ENCODE measurements around the gene RBMS1. TPM values are rescaled to one million over a fixed set of nuclear protein-coding genes. Genes with fewer than 3 reads are reported as not detected.
A peak's percentile ranks its signal among the peaks of the same experiment; 100 is the strongest.

RBMS1 gene
- 31.1 TPM for polyA plus RNA-seq (2013, experiment 1 of 2; ENCODE audit: insufficient read length)
- polyA plus RNA-seq (2013, experiment 2 of 2; ENCODE audit: insufficient read length) = 45.0 TPM

DNA sequence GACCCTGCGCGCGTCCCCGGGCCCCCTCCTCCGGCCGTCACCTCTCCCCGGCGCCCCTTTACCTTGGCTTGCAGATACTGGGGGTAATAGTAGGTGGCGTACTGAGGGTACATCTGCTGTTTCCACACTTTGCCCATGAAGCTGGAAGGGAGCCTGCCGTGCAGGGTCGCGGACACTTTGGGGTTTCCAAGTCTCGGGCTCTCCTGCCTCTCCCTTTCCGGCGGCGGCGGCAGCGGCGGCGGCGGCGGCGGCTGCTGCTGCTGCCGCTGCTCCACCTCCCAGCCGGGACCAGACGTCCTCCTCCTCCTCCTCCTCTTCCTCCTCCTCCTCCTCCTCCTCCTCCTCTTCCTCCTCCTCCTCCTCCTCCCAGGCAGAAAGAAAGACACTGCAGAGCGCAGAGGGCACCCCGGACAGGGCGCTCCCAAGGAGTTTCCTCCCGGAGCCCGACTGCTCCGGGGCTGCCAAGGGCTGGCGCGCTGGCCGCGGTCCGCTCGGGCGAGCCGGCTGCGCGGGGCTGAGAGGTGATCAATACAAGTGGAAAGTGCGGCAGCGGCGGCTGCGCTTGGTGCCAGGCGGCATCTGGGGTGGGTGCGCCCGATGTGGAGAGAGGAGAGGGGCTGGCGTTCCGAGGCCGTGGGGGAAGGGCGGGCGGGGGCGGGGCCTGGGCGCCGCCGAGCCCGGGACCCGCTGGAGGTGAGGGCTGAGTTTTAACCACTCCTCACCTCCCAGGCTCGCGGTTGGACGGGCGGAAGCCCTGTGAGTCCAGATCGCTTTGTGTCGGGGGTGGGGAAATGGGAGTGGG, at the start of gene RBMS1:
TSS of gene RBMS1 (minus strand) at position 581 of the 802 bp plus-strand sequence. CDS start at position 137, 444 bp downstream.
- DNase-seq = peak; percentile 53

DNA sequence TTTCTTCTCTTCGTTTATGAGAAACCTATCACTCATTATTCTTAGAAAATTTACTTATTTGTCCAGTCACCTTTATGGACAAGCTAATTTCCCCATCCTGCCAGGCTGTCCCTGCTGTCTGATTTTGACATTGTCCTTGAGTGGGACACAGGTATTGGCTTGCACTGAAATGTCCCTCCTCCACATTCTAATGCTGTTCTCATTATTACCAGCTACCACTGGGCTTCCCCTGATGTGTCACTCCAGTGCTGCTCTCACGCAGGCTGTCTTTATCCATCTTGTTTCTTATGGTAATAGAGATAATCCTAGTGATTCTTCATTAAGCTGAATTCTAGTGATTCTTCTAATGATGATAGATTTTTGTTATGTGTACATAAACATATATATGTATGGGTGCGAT, 48.1 kb upstream of the RBMS1 start:
- no peak for DNase-seq

- no peak for DNase-seq
Observed at GRCh38 chr2:160538559-160539355, 45.1 kb upstream of the RBMS1 start.

- no peak for DNase-seq
Observed at GRCh38 chr2:160538115-160538514, 44.5 kb upstream of the RBMS1 start.

- DNase-seq = no peak
Observed at GRCh38 chr2:160534996-160535395, 41.4 kb upstream of the RBMS1 start.

DNA sequence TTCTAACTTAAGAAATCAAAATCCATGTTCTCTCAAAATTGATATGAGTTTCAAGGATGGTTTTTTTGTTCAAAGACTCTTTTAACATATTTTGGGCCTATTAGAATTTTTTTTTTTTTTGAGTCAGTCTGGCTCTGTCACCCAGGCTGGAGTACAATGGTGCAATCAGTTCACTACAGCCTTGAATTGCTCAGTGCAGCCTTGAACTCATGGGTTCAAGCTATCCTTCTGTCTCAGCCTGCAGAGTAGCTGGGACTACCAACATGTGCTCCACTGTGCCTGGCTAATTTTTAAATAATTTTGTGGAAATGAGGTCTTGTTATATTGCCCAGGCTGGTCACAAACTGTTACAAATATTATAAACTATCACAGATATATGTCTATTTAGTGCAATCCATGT, 40.6 kb upstream of the RBMS1 start:
- DNase-seq = no peak

DNA sequence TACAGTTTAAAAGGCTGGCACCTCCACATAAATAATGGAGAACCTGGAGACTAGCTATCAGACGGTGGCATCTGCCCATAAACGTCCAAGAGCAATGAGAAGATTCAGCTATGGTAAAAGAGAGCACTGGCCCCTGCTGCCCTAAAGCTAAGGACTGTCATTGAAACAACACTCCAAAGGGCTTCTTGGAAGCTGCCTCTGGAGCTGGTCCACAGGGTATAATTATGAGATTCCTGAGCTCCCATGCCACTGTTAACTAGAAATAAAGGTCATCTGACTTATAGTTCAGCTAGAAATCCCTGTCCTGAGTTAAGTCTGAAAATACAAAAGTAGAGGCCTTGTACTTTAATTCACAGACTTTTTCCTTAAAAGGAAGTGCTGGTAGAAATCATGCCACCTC, 39.9 kb upstream of the RBMS1 start:
- DNase-seq = peak; percentile 26

GRCh38 chr2:160532388-160532787, 38.8 kb upstream of the RBMS1 start:
- DNase-seq = no peak

GRCh38 chr2:160522951-160523710, 29.5 kb upstream of the RBMS1 start:
- DNase-seq = peak; percentile 69

DNA sequence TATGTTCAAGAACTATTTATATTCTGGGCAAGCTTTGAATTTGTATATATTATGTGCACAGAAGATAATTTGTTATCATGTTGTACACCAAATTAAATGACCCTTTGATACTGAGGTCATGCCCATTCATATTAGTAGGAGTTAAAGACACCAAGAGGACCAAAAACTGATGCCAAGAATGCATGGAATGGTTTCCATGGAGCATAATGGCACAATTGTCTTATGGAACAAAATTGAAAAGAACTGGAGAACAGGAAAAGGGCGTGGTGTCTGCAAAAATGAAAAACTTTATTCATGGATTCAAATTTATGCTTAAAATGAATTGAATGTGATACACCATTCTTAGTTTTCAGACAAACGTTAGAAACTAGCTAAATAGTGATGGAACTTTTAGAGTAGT, 24.1 kb upstream of the RBMS1 start:
- DNase-seq = no peak

DNA sequence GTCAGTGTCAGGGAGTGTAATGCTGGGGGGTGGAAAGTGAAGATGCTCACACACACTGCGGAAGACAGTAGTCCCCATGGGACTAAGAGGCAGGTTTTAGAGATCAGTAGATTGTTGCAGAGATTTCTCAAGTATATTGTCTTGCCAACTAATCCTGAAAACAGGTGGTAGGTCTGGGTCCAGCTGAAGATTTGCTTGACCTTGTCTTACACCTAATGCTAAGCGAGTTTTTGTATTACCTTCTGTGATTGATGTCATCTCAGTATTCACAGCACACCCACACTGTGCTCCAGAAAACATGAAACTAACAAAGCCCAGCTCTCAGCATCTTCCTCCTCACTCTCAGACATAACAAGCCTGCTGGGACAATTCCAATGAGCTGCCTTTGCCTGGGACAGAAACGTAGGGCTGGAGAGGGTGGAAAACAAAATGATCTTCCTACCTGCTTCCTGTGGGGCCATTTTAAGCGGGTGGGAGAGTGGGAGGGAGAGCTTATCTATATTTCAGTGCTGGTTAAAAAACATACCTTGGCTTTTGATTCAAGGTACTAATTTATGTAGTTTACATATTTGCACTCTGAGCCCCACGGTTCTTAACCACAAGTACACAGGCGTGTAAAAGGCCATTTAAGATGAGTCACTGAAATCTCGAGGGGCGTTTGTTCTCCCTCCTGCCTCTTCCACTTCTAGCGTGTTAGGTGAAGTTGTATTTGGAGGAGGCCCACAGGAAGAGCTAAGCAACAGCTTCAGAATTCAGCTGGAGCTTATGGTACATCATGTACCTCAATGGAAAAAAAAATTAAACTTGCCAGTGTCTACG, 23.1 kb upstream of the RBMS1 start:
- DNase-seq = peak; percentile 26

DNA sequence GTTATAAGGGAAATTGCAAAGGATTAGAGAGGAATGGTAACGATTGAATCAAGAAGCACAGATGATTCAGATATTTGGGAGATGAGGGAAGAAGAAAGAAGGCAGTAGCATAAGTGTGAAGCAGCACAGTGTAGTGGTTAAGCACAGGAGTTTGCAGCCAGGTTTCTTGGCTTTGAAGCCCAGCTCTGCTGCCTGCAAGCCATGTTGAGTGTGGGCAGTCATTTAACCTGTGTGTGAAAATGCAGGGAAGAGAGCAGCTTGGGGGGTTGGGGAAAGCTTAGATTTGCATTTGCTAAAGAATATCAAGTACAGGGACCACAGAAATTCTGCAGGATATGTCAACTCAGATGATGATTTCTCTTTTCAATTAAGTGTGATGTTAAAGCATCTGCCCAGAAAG, 21.5 kb upstream of the RBMS1 start:
- DNase-seq = no peak

- no peak for DNase-seq
Observed at GRCh38 chr2:160513120-160513519, 19.5 kb upstream of the RBMS1 start.

- DNase-seq = no peak
Observed at GRCh38 chr2:160512491-160512890, 18.9 kb upstream of the RBMS1 start.

DNA sequence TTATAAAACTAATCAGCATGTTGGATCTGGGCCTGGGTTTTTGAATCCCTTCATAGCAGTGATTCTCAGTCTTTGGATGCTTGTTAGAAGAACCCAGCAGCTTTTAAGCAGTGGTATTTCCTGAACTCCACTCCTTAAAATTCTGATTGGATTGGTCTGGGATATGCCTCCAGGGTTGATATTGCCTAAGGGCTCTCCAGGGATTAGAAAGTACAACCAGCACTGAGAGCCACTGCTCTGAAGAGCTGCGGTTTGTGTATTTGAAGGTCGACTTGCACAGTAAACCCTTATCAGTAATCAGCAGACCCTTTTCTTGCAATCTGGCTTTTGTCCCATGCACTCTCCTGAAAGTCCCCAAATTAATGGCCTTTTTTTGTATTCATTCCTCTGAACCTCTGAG, 17.0 kb upstream of the RBMS1 start:
- DNase-seq = peak; percentile 27

GRCh38 chr2:160509016-160509415, 15.4 kb upstream of the RBMS1 start:
- DNase-seq = no peak

- DNase-seq = no peak
Observed at GRCh38 chr2:160507464-160507863, 13.9 kb upstream of the RBMS1 start.

DNA sequence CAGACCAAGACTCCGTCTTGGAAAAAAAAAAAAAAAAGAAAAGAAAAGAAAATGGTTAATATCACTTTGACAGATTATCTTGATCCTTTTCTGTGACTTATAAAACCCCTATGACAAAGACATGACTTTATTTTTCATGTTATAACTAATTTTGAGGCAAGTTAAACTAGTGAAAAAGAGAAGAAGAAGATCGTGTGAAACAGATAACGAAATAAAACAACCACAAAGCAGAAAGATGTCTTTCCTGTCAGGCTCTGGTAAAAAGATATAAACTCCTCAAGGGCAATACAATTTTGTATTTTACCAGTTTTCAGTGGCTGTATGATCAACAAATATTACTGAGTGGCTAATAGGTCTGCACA, 13.4 kb upstream of the RBMS1 start:
- DNase-seq = no peak

DNA sequence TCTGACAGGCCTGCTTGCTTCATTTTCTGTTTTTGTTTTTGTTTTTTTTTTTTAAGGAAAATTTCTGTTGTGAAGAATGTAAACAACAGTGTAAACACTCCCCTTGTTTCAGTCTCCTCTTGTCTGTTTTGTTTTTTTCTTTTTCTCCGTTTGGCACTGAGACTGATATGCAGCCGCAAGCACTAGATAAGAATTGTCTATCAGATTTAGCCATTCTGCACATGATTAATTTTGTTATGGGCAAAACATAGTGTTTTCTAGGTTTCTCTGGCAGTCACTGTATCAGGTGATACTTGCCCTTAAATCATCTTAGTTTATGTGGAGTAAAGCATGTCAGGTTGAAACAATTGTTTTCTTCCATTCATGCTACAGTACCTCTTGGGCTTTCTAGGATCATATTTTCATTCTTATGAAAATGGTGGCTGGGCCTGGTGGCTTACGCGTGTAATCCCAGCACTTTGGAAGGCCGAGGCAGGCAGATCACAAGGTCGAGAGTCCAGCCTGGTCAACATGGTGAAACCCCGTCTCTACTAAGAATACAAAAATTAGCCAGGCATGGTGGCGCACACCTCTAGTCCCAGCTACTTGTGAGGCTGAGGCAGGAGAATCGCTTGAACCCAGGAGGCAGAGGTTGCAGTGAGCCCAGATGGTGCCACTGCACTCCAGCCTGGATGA, 12.9 kb upstream of the RBMS1 start:
- no peak for DNase-seq

- peak; percentile 44 for DNase-seq
Observed at GRCh38 chr2:160505256-160505655, 11.6 kb upstream of the RBMS1 start.

- no peak for DNase-seq
Observed at GRCh38 chr2:160502478-160502877, 8.9 kb upstream of the RBMS1 start.

DNA sequence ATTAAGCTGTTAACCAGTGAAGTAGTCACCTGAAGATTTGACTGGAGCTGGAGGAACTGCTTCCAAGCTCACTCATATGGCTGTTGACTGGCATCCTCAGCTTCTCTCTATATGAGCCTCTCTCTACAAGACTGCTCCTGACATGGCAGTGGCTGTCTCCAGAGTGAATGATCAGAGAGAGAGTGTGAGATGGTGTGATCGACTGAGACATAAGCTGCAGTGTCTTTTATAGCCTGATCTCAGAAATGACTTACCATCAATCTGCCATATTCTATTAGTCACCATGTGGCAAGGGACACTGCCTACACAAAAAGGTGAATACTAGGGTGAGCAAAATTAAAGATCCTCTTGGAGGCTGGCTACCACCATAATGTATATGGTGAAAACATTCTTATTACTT, 7.8 kb upstream of the RBMS1 start:
- no peak for DNase-seq

All from fibroblast of skin of back (primary cell).